ENCODE data around the gene LIMS1.
"Not testable (repeated sequence)": the region's sequence is repeated elsewhere in the genome, so short reads cannot be mapped to it uniquely, and the experiment has no call there.

- not testable (repeated sequence) for TF ChIP-seq CTCF (conservative IDR thresholded peaks at IDR 0.05; ENCODE audit: low read depth in 2 of 2); ZNF462 (CRISPR knock-in tag; IDR thresholded peaks at IDR 0.05); EZH2phosphoT487 (IDR thresholded peaks at IDR 0.05; ENCODE audit: unreplicated experiment); NANOG (IDR thresholded peaks at IDR 0.05; ENCODE audit: borderline replicate concordance); POLR2AphosphoS5 (IDR thresholded peaks at IDR 0.05; ENCODE audit: low read depth); EZH2 (IDR thresholded peaks at IDR 0.05; ENCODE audit: low read depth, unreplicated experiment); CREB1 (CRISPR knock-in tag; IDR thresholded peaks at IDR 0.05; ENCODE audit: low read depth); ETS1 (IDR thresholded peaks at IDR 0.05); ZNF114 (CRISPR knock-in tag; IDR thresholded peaks at IDR 0.05)
- TF ChIP-seq, protein P1, sequence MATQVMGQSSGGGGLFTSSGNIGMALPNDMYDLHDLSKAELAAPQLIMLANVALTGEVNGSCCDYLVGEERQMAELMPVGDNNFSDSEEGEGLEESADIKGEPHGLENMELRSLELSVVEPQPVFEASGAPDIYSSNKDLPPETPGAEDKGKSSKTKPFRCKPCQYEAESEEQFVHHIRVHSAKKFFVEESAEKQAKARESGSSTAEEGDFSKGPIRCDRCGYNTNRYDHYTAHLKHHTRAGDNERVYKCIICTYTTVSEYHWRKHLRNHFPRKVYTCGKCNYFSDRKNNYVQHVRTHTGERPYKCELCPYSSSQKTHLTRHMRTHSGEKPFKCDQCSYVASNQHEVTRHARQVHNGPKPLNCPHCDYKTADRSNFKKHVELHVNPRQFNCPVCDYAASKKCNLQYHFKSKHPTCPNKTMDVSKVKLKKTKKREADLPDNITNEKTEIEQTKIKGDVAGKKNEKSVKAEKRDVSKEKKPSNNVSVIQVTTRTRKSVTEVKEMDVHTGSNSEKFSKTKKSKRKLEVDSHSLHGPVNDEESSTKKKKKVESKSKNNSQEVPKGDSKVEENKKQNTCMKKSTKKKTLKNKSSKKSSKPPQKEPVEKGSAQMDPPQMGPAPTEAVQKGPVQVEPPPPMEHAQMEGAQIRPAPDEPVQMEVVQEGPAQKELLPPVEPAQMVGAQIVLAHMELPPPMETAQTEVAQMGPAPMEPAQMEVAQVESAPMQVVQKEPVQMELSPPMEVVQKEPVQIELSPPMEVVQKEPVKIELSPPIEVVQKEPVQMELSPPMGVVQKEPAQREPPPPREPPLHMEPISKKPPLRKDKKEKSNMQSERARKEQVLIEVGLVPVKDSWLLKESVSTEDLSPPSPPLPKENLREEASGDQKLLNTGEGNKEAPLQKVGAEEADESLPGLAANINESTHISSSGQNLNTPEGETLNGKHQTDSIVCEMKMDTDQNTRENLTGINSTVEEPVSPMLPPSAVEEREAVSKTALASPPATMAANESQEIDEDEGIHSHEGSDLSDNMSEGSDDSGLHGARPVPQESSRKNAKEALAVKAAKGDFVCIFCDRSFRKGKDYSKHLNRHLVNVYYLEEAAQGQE (IDR thresholded peaks at IDR 0.05; ENCODE audit: unreplicated experiment): not testable (repeated sequence)
Observed at GRCh38 chr2:108650465-108650864, 116.2 kb downstream of the LIMS1 start.

Data from GM23338 (cell line).